Tibial artery (tissue), 4 donors: ENCODE measurements around the gene STRN3.

ENCODE experiments used
- DNase-seq, 2 donors: peaks; one replicate each; pipeline ENCODE4 v3.0.0-alpha.2; 2019
- H3K27ac ChIP-seq, 2 donors: fragments of 200-600 bp; sonication (generic) in 1 of 2; 1 replicate in 1 of 2; 2 replicates in 1 of 2; pipeline ENCODE4 v1.5.1; 2018 to 2019; ENCODE audit warnings: mild to moderate bottlenecking in 1 of 2
- H3K27me3 ChIP-seq, 2 donors: fragments of 200-600 bp; sonication (generic) in 1 of 2; one replicate each; pipeline versions ENCODE4 v1.5.1 to v1.6.0; 2016 to 2019
- H3K36me3 ChIP-seq, 3 donors: fragments of 200-600 bp; sonication (generic) in 2 of 3; one replicate each; pipeline ENCODE4 v1.5.1; 2016 to 2019; ENCODE audit warnings: mild to moderate bottlenecking in 2 of 3
- H3K4me1 ChIP-seq, 4 donors: fragments of 200-600 bp; sonication (generic) in 2 of 4; 1 replicate in 3 of 4; 2 replicates in 1 of 4; pipeline ENCODE4 v1.5.1; 2016 to 2019
- H3K4me3 ChIP-seq, 2 donors: fragments of 200-600 bp; sonication (generic) in 1 of 2; 1 replicate in 1 of 2; 2 replicates in 1 of 2; pipeline ENCODE4 v1.5.1; 2018 to 2019; ENCODE audit warnings: mild to moderate bottlenecking in 2 of 2
- H3K9me3 ChIP-seq, 3 donors: fragments of 200-600 bp; sonication (generic) in 1 of 3; one replicate each; pipeline ENCODE4 v1.5.1; 2016 to 2019
- intact Hi-C: fragments of 100-400 bp; cut with DNase I; formaldehyde crosslinking; loops from one replicate; pipeline ENCODE4 v1.15.0; 2023; ENCODE audit warnings: low total_unique reads
- TF ChIP-seq, protein P1 (sequence below), 2 experiments: fragments of 200-600 bp in 1 of 2; fragments of 450-650 bp in 1 of 2; IDR thresholded peaks; one replicate each; pipeline ENCODE4 v1.5.1; 2017 to 2019; ENCODE audit warnings: antibody characterized with exemption in 2 of 2, mild to moderate bottlenecking in 1 of 2, moderate library complexity in 1 of 2

STRN3 gene

DNA sequence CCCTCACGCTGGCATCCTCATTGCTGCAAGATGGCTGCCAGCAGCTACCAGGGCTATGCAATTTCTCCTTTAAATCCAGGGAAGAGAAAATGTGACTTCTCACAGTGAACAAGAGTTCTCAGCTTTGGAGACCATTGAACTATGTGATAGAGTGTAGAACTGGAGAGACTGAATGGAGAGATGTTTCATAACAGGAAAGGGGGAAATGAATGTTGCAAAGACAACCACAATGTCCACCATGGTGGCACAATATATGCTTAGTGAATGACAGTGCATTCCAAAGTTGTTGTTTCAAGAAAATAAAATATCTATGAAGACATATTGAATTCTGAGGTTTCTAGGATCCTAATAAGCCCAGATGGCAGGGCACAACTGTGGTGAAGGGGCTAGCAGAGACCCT lies 165.0 kb downstream of the STRN3 start:
- Histone ChIP-seq H3K4me1 (no peaks in the 10 kb centered on the region), H3K9me3 (no peaks in the 10 kb centered on the region), H3K27me3 (no peaks in the 10 kb centered on the region), H3K4me3 (no peak overlapping the region), H3K27ac (no peak overlapping the region), H3K36me3 (no peaks in the 10 kb centered on the region)
- DNase-seq = no peak
- TF ChIP-seq, protein P1, sequence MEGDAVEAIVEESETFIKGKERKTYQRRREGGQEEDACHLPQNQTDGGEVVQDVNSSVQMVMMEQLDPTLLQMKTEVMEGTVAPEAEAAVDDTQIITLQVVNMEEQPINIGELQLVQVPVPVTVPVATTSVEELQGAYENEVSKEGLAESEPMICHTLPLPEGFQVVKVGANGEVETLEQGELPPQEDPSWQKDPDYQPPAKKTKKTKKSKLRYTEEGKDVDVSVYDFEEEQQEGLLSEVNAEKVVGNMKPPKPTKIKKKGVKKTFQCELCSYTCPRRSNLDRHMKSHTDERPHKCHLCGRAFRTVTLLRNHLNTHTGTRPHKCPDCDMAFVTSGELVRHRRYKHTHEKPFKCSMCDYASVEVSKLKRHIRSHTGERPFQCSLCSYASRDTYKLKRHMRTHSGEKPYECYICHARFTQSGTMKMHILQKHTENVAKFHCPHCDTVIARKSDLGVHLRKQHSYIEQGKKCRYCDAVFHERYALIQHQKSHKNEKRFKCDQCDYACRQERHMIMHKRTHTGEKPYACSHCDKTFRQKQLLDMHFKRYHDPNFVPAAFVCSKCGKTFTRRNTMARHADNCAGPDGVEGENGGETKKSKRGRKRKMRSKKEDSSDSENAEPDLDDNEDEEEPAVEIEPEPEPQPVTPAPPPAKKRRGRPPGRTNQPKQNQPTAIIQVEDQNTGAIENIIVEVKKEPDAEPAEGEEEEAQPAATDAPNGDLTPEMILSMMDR (IDR thresholded peaks at IDR 0.05) = no peak
- intact Hi-C loops = no loop called here

GRCh38 chr14:30855345-30856037 lies 170.7 kb downstream of the STRN3 start:
- H3K27me3 ChIP-seq = no peaks in the 10 kb centered on the region
- H3K36me3 ChIP-seq = no peaks in the 10 kb centered on the region
- DNase-seq = no peak
- TF ChIP-seq, protein P1 (IDR thresholded peaks at IDR 0.05) = no peak
- H3K9me3 ChIP-seq = no peaks in the 10 kb centered on the region
- no peaks in the 10 kb centered on the region for H3K4me1 ChIP-seq
- H3K27ac ChIP-seq = no peak overlapping the region
- intact Hi-C loops = no loop called here
- H3K4me3 ChIP-seq = no peak overlapping the region

DNA sequence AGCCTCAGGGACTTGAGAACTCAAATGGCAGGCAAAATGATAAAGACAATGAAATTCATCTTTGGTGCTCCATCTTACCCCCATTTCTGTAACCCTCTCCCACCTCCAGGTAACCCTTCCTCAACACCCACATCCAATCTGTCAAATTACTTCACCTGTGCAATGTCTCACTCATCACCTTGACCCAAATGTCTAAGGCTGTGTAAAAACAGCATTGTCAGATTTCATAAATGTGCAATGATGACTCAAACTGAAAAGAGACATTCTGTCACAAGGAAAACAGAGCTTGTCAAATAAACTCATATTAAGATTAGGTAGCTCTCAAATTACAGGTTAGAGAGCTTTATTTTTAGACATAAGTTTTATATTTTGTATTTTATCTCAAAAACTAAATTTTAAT lies 171.7 kb downstream of the STRN3 start:
- H3K4me3 ChIP-seq = no peak overlapping the region
- TF ChIP-seq, protein P1 (IDR thresholded peaks at IDR 0.05) = no peak
- no peaks in the 10 kb centered on the region for H3K9me3 ChIP-seq
- H3K27ac ChIP-seq = no peak overlapping the region
- no peaks in the 10 kb centered on the region for H3K36me3 ChIP-seq
- H3K4me1 ChIP-seq = no peaks in the 10 kb centered on the region
- no peak for DNase-seq
- H3K27me3 ChIP-seq = no peaks in the 10 kb centered on the region
- intact Hi-C loops = no loop called here

- Histone ChIP-seq H3K9me3 (no peaks in the 10 kb centered on the region), H3K4me1 (no peaks in the 10 kb centered on the region), H3K27ac (no peak overlapping the region), H3K4me3 (no peak overlapping the region), H3K36me3 (no peaks in the 10 kb centered on the region), H3K27me3 (no peaks in the 10 kb centered on the region)
- intact Hi-C loops = no loop called here
- TF ChIP-seq, protein P1 (IDR thresholded peaks at IDR 0.05) = no peak
- DNase-seq = no peak
Measured at GRCh38 chr14:30853946-30854345, 172.2 kb downstream of the STRN3 start.

GRCh38 chr14:30849983-30850382 lies 176.2 kb downstream of the STRN3 start:
- Histone ChIP-seq H3K27ac (no peak overlapping the region), H3K27me3 (no peaks in the 10 kb centered on the region), H3K4me3 (no peak overlapping the region), H3K4me1 (no peaks in the 10 kb centered on the region), H3K9me3 (no peaks in the 10 kb centered on the region), H3K36me3 (no peaks in the 10 kb centered on the region)
- intact Hi-C loops = no loop called here
- TF ChIP-seq, protein P1 (IDR thresholded peaks at IDR 0.05) = no peak
- DNase-seq = no peak

DNA sequence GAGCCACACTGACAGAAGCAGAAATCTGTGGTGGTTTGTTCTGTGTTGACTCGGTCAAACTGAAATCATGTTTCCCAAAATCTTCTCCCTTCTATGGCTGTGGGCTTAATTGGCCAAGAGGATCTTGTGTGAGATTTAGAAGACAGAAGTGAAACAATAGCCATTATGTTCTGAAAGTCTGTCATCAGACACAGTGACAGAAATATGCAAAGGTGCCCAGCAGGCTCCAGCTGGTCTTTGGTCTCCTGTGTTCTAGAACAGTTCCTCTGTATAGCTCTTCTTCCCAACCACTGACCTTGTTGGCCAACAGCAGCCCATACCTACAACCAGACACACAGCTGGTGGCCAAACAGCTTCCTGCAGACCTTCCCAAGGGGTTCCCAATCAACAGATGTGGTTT lies 176.8 kb downstream of the STRN3 start:
- no peak overlapping the region for H3K4me3 ChIP-seq
- H3K36me3 ChIP-seq = no peaks in the 10 kb centered on the region
- H3K9me3 ChIP-seq = no peaks in the 10 kb centered on the region
- intact Hi-C loops = no loop called here
- H3K4me1 ChIP-seq = no peaks in the 10 kb centered on the region
- H3K27ac ChIP-seq = no peak overlapping the region
- no peaks in the 10 kb centered on the region for H3K27me3 ChIP-seq
- DNase-seq = no peak
- TF ChIP-seq, protein P1 (IDR thresholded peaks at IDR 0.05) = no peak
